Stimulated activated memory B cell treated with anti-CD40 and anti-IgM and Interleukin-4, amounts not matched to agents 10 μg/mL and 1 μg/mL and 100 μg/mL, for 72 hours (primary cell): ENCODE results near the gene RABGGTA.

Experiments used
- ATAC-seq: fragments of 150-1000 bp; cut with Tn5 transposase; 2 replicates; pipeline ENCODE4 v1.10.0; 2021
- H3K27ac Mint-ChIP-seq: one replicate; pipeline ENCODE4 v1.8.0; 2022; ENCODE audit warnings: mild to moderate bottlenecking, mixed read lengths
- H3K27me3 Mint-ChIP-seq: one replicate; pipeline ENCODE4 v1.8.0; 2022; ENCODE audit warnings: mixed read lengths
- H3K36me3 Mint-ChIP-seq: one replicate; pipeline ENCODE4 v1.8.0; 2022; ENCODE audit warnings: mixed read lengths
- H3K4me1 Mint-ChIP-seq: one replicate; pipeline ENCODE4 v1.8.0; 2022; ENCODE audit warnings: mixed read lengths
- H3K4me3 Mint-ChIP-seq: one replicate; pipeline ENCODE4 v1.8.0; 2022; ENCODE audit warnings: mild to moderate bottlenecking, moderate library complexity, mixed read lengths
- H3K9me3 Mint-ChIP-seq: one replicate; pipeline ENCODE4 v1.8.0; 2022; ENCODE audit warnings: mixed read lengths

The RABGGTA gene

DNA sequence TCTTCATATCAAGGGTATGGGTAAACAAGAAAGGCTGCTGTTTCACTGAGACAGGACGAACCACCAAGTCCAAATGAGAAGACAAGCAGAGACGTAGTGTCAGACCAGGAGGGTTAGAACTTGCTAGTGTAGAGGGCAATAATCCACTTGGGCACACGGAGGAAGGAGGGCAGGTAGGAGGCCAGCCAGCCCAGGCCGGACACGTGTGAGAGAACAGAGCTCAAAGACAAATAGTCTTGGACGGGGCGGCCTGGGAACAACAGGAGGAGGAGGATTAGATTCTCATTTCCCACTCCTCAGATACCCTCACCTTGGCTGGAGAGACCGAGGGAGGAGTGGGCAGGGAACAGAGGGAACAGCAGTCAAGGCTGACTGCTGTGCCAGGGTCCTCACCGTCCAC, 19.3 kb upstream of the RABGGTA start:
- H3K9me3 Mint-ChIP-seq = no peaks in the 10 kb centered on the region
- ATAC-seq = no peak
- peaks cover 46% of the 10 kb centered on the region for H3K36me3 Mint-ChIP-seq
- no peak overlapping the region for H3K4me3 Mint-ChIP-seq
- peaks cover 40% of the 10 kb centered on the region for H3K4me1 Mint-ChIP-seq
- H3K27ac Mint-ChIP-seq = no peak overlapping the region
- H3K27me3 Mint-ChIP-seq = no peaks in the 10 kb centered on the region

DNA sequence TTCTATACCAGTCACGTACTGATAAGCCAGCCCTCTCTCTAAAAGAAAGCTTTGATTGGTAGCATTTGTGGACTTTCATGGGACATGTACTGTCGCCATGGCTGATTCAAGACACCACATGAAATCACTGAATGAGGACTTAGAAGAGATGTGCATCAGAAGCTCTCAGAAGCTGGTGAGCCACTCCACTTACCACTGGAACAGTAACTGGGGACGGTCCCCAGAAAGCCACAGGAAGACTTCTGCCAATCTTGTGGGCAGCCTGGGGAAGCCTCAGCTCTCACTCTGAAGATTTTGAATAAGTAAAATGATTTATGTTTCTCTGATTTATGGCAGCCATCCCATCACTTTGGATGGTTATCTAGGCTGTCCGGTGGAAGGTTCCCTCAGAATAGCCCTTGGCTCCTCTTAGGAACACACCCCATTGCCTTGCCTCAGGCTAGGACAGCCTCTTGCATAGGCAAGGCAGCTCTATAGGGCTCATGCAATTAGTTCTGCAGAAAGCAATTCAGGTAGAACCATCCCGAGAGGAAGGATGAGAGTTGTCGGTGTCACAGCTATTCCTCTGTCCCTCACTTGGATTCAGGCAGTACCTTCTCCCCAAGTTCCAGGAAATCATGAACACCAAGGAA, 18.4 kb upstream of the RABGGTA start:
- Mint-ChIP-seq H3K27ac (no peak overlapping the region), H3K4me3 (peak overlapping the region; percentile 52), H3K4me1 (peaks cover 43% of the 10 kb centered on the region), H3K36me3 (peaks cover 39% of the 10 kb centered on the region), H3K9me3 (no peaks in the 10 kb centered on the region), H3K27me3 (no peaks in the 10 kb centered on the region)
- ATAC-seq = peak; percentile 98

DNA sequence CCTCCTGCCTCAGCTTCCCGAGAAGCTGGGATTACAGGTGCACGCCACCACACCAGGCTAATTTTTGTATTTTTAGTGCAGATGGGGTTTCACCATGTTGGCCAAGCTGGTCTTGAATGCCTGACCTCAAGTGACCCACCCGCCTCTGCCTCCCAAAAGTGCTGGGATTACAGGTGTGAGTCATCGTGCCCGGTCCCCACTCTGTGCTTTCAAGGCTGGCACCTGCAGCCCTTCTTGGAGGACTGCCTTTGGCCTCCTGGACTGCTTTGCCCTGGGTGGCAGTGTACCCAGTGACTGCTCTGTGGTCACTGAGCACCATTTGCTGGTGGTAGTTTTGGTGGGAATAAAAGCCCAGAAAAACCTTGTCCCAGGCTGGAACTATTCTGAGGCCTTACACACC, 15.6 kb upstream of the RABGGTA start:
- H3K9me3 Mint-ChIP-seq = no peaks in the 10 kb centered on the region
- H3K27ac Mint-ChIP-seq = no peak overlapping the region
- no peak overlapping the region for H3K4me3 Mint-ChIP-seq

DNA sequence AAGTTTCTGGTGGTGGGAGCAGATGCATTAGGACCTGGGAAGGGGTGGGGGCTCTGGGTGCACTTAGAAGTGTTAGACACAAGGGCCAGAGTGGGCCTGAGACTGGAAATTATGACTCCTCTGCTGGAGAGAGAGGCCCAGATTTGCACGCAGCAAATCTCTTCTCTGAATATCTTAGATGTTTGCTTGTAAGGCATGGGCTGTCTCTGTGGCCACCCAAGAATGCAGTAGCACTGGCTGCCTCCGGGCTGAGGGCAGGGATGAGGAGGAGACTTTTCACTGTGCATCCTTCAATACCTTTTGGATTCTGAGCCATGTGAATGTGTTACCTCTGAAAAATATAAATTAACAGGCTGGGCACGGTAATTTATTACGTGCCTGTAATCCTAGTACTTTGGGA, 14.0 kb upstream of the RABGGTA start:
- Mint-ChIP-seq H3K9me3 (no peaks in the 10 kb centered on the region), H3K27me3 (no peaks in the 10 kb centered on the region), H3K36me3 (peaks cover 13% of the 10 kb centered on the region), H3K4me1 (peaks cover 60% of the 10 kb centered on the region), H3K4me3 (no peak overlapping the region), H3K27ac (peak overlapping the region; percentile 65)
- no peak for ATAC-seq

More for the DNA sequence above, 15.6 kb upstream of the RABGGTA start:
- ATAC-seq = no peak
- H3K27me3 Mint-ChIP-seq = no peaks in the 10 kb centered on the region
- H3K4me1 Mint-ChIP-seq = peaks cover 58% of the 10 kb centered on the region
- H3K36me3 Mint-ChIP-seq = peaks cover 27% of the 10 kb centered on the region

DNA sequence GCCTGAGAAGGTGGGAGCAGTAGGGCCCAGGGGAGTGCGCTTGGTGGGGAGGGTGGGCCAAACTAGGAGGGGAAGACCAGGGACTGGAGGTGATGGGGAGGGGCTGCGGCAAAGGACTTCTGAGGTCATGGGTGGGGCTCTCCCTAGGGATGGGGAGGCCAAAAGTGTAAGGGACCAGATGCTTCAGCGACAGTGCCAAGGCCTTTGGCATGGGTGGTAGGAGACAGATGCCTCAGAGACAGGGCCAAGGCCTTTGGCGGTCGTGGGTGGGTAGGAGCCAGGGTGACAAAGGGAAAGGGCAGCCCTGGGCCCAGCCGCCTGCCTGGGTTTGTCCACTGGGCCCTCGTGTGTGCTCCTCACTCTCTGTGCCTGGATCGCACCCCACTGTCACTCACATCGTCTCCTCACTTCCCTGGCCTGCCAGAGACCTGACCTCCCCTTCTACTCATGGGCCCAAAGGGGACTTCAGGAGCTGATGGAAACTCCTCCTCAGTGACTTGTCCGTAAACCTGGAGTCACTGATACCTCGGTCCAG, 13.2 kb upstream of the RABGGTA start:
- ATAC-seq = no peak
- peak overlapping the region; percentile 65 for H3K27ac Mint-ChIP-seq

DNA sequence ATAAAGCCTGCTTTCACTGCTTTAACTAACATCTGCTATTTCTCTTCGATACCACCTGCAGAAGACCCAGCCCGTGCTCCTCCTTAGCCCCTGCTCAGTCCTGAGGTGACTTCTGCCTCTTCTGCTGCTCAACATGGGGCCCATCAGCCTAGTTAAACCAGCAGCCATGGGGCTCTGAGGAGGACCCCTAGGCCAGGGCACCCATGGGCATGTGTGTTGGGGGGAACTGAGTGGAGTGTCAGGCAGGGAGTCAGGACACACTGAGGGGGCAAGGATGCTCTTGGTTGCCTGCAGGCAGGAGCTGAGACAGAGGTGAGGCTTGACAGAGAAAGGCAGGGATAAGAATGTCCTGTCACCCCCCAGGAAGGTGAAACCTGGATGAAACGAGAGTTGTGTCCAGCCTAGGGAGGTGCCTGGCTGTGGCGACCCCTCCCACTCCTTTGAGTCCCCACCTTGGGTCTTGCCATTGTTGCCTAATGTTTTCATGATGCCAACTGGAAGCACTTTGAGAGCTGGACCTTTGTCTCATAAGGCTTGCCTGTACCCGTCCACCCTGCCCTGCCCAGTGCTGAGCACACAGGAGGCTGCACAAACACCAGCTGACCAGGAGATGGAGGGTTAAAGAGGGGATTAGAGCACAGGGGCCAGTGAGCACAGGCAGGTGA, 12.5 kb upstream of the RABGGTA start:
- Mint-ChIP-seq H3K27ac (peak overlapping the region; percentile 65), H3K36me3 (peaks cover 6% of the 10 kb centered on the region), H3K27me3 (no peaks in the 10 kb centered on the region), H3K9me3 (no peaks in the 10 kb centered on the region), H3K4me3 (no peak overlapping the region), H3K4me1 (peaks cover 65% of the 10 kb centered on the region)
- no peak for ATAC-seq

More for the DNA sequence above, 13.2 kb upstream of the RABGGTA start:
- H3K27me3 Mint-ChIP-seq = no peaks in the 10 kb centered on the region
- H3K9me3 Mint-ChIP-seq = no peaks in the 10 kb centered on the region
- H3K36me3 Mint-ChIP-seq = peaks cover 6% of the 10 kb centered on the region
- H3K4me3 Mint-ChIP-seq = no peak overlapping the region
- peaks cover 60% of the 10 kb centered on the region for H3K4me1 Mint-ChIP-seq

DNA sequence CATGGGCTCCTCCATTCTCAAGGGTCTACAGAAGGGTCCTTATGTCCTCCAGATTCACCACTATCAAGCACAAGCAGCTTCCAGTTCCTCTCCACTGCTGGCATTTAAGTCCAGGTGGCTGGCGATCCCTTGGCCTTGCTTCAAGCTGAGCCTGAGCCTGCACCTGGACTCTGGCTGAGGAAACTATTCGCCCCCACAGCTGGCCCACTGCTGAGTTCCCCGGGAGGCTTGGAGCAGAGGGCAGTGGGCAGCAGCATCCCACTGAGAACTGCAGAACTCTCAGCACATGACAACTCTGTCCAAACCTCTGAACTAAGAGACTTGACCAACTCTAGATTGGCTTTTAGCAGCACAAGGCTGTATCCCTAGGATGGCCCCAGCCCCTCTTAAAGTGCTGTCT, 11.3 kb upstream of the RABGGTA start:
- peaks cover 71% of the 10 kb centered on the region for H3K4me1 Mint-ChIP-seq
- H3K36me3 Mint-ChIP-seq = peaks cover 12% of the 10 kb centered on the region
- H3K4me3 Mint-ChIP-seq = no peak overlapping the region
- no peaks in the 10 kb centered on the region for H3K27me3 Mint-ChIP-seq
- H3K27ac Mint-ChIP-seq = no peak overlapping the region
- peaks cover 6% of the 10 kb centered on the region for H3K9me3 Mint-ChIP-seq
- no peak for ATAC-seq

DNA sequence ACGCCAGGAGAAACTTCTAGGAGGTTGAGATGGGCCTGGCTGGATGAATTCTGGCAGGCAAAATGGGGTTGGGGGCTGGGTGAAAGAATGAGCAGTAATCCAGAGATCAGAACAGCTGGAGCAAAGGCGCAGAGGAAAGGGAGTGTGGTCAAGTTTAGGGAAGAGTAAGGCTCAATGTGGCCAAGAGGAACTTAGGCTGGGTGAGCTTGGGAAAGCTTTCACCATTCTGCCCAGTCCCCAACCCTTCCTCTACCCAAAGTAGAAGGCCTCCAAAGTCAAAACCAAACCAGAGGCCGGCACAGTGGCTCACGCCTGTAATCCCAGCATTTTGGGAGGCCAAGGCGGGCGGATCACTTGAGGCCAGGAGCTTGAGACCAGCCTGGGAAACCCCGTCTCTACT, 10.2 kb upstream of the RABGGTA start:
- Mint-ChIP-seq H3K27me3 (no peaks in the 10 kb centered on the region), H3K27ac (peak overlapping the region; percentile 84), H3K4me3 (no peak overlapping the region), H3K36me3 (peaks cover 12% of the 10 kb centered on the region), H3K4me1 (peaks cover 77% of the 10 kb centered on the region), H3K9me3 (peaks cover 6% of the 10 kb centered on the region)
- ATAC-seq = no peak

- Mint-ChIP-seq H3K9me3 (peaks cover 6% of the 10 kb centered on the region), H3K27ac (peak overlapping the region; percentile 84), H3K4me3 (no peak overlapping the region), H3K36me3 (peaks cover 12% of the 10 kb centered on the region), H3K27me3 (no peaks in the 10 kb centered on the region), H3K4me1 (peaks cover 79% of the 10 kb centered on the region)
- ATAC-seq = no peak
These were observed 9.5 kb upstream of the RABGGTA start for GRCh38 chr14:24280797-24281460.

DNA sequence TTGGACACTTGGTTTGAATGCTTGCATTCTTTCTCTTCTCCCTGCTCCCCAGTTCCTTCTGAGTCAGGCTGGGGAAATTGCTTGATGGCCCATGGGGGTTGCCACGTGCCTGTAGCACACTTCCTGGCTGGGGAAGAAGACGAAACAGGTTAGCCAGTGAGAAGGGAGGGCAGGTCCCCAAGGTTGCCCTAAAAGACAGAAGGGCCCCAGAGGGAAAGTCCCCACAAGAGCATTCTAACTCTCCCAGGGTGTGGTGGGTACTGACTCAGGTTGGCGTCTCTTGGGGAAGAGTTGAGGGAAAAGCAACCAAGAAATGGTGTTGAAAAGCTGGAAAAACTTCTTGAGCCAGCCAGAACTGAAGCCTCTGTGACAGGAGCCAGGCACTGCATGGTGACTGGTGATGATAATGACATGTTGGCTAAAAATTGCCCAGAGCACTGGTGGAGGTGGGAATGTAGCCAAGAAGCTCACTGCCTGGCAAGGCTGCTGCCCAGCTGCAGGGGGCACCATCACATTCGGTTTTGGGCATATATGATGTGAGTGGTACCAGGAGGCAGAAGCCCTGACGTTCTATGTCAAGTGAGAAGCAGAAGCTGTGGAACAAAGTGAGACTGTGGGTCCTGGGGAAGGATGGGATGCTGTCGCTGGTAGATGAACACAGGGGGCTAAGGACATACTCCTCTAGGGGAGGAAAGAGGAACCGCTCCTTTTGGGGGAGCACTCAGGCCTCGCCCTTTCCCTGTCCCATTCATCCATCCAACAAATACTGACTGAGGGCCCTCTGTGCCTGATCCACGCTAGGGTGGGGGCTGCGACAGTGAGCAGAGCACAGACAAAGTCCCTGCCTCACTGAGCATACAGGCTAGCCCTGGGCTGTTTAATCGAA, 8.1 kb upstream of the RABGGTA start:
- H3K27me3 Mint-ChIP-seq = no peaks in the 10 kb centered on the region
- H3K9me3 Mint-ChIP-seq = peaks cover 6% of the 10 kb centered on the region
- peak; percentile 92 for ATAC-seq
- peak overlapping the region; percentile 84 for H3K27ac Mint-ChIP-seq
- H3K4me1 Mint-ChIP-seq = peaks cover 82% of the 10 kb centered on the region
- H3K4me3 Mint-ChIP-seq = peak overlapping the region; percentile 38
- H3K36me3 Mint-ChIP-seq = peaks cover 12% of the 10 kb centered on the region

DNA sequence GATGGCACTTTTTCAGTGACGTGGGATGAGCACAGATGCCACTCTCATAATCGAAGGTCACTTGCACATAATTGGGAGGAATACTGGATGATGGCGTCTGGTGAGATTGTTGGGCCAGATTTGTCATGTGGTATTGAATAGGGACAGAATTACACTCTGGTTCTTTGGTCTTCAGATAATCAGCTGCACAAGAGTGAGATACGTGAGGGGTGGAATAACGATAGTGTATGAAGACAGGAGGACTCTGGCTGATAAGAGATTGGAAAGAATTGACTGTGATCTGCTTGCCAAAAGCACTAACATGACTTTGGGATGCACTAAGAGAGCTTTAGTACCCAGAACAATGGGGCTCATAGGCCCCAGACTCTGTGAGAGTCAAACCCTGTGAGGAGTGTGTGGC, 7.0 kb upstream of the RABGGTA start:
- peaks cover 6% of the 10 kb centered on the region for H3K9me3 Mint-ChIP-seq

GRCh38 chr14:24277606-24278321, 6.4 kb upstream of the RABGGTA start:
- no peak overlapping the region for H3K4me3 Mint-ChIP-seq
- peaks cover 7% of the 10 kb centered on the region for H3K36me3 Mint-ChIP-seq
- H3K4me1 Mint-ChIP-seq = peaks cover 88% of the 10 kb centered on the region

More for the DNA sequence above, 7.0 kb upstream of the RABGGTA start:
- Mint-ChIP-seq H3K27me3 (no peaks in the 10 kb centered on the region), H3K4me1 (peaks cover 82% of the 10 kb centered on the region), H3K4me3 (peak overlapping the region; percentile 33), H3K36me3 (peaks cover 7% of the 10 kb centered on the region), H3K27ac (peak overlapping the region; percentile 84)
- no peak for ATAC-seq

GRCh38 chr14:24277071-24277470, 5.7 kb upstream of the RABGGTA start:
- no peak overlapping the region for H3K4me3 Mint-ChIP-seq
- H3K4me1 Mint-ChIP-seq = peaks cover 88% of the 10 kb centered on the region
- H3K27ac Mint-ChIP-seq = peak overlapping the region; percentile 84
- no peaks in the 10 kb centered on the region for H3K27me3 Mint-ChIP-seq
- peaks cover 6% of the 10 kb centered on the region for H3K9me3 Mint-ChIP-seq
- no peak for ATAC-seq
- H3K36me3 Mint-ChIP-seq = peaks cover 7% of the 10 kb centered on the region

More at GRCh38 chr14:24277606-24278321, 6.4 kb upstream of the RABGGTA start:
- peak; percentile 10 for ATAC-seq
- H3K27ac Mint-ChIP-seq = peak overlapping the region; percentile 84
- no peaks in the 10 kb centered on the region for H3K27me3 Mint-ChIP-seq
- H3K9me3 Mint-ChIP-seq = peaks cover 6% of the 10 kb centered on the region

GRCh38 chr14:24274101-24274543, 2.7 kb upstream of the RABGGTA start:
- Mint-ChIP-seq H3K27ac (peak overlapping the region; percentile 94), H3K9me3 (peaks cover 6% of the 10 kb centered on the region), H3K4me1 (peaks cover 66% of the 10 kb centered on the region), H3K27me3 (no peaks in the 10 kb centered on the region), H3K4me3 (peak overlapping the region; percentile 23), H3K36me3 (peaks cover 11% of the 10 kb centered on the region)
- ATAC-seq = peak; percentile 71
